GM18951 (cell line): ENCODE results near the gene VPS9D1.
"Not testable (repeated sequence)": the region's sequence is repeated elsewhere in the genome, so short reads cannot be mapped to it uniquely, and the experiment has no call there.

Source experiments
- POLR2A ChIP-seq: IDR thresholded peaks from 4 replicates; pipeline ENCODE4 v1.6.1; 2011; ENCODE audit warnings: mild to moderate bottlenecking; ENCODE audit not compliant: insufficient read length, insufficient read depth; ENCODE audit errors: extremely low read depth
- in situ Hi-C: fragments of 300-500 bp; cut with MboI; formaldehyde crosslinking; loops from one replicate; pipeline ENCODE4 v1.12.0; 2022; ENCODE audit warnings: low sequenced_read_pairs, mixed read lengths, inconsistent platforms; ENCODE audit not compliant: unreplicated experiment

The VPS9D1 gene

GRCh38 chr16:89697616-89698331, 22.9 kb downstream of the VPS9D1 start:
- in situ Hi-C loops = no loop called here
- no peak for TF ChIP-seq POLR2A

DNA sequence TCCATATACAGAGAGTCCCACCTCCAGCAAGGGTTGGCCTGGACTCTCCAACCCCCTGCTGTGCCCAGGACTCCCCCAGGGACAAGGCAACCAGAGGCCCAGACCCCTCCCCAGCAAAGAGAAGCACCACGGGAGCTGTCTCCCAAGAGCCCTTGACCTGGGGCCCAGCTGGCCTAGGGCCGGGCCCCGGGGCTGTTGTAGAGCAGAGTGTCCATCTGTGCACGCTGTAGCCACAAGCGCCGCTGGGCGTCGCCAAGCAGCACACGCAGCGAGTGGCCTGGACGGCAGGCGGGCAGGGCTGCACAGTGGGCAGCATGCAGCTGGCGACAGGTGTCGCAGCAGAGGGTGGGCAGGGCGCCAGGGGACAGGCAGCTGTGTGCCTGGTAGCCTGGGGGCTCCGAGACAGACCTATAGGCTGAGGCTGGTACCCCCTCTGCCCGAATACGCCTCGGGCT, 23.5 kb downstream of the VPS9D1 start:
- TF ChIP-seq POLR2A = no peak
- in situ Hi-C loops = no loop called here

DNA sequence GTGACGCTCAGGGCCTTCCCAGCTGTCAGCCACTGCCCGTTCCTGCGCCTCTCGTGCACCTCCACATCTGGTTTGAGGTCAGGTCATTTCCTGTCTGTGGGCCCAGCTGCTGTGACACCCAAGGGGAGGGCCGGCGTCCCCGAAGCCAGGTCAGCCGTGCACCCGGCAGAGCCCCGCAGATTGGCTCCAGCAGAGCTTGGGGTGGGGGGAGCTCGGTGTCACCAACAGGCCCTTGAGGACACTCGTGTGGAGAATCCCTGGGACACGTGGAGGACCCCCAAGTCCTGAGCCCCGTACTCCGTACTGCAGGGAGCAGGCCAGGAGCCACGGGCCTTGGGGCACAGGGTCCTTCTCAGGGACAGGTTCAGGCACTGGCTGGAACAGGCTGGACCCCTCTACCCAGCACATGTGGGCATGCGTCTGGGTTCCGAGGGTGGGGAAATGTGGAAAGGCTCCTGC, 24.0 kb downstream of the VPS9D1 start:
- in situ Hi-C loops = no loop called here
- no peak for TF ChIP-seq POLR2A

DNA sequence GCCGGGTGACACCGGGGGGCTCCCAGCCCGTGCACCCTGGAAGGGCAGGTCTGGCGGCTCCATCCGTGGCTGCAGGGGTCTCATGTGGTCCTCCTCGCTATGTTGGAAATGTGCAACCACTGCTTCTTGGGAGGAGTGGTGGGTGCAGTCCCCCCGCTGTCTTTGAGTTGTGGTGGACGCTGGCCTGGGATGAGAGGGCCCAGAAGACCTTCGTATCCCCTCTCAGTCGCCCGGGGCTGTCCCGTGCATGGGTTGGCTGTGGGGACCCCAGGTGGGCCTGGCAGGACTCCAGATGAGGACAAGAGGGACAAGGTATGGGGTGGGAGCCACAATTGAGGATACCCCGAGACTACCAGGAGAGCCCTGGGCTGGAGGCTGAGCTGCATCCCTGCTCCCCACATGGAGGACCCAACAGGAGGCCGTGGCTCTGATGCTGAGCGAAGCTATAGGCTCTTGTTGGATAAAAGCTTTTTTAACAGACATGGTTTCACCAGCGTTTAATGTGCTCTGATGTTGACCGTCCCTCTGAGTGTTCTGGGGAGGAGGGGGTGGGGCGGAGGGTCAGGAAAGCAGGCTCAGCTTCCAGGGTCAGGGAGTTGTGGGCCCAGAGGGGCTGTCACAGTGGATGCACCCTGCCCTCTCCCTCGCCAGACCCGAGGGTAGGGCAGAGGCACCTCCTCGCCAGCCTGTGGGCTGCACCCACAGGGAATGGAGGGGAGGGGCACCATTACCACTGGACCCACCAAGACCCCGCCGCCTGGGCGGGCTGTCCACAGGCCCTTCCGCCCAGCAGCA, 24.6 kb downstream of the VPS9D1 start:
- in situ Hi-C loops = no loop called here

DNA sequence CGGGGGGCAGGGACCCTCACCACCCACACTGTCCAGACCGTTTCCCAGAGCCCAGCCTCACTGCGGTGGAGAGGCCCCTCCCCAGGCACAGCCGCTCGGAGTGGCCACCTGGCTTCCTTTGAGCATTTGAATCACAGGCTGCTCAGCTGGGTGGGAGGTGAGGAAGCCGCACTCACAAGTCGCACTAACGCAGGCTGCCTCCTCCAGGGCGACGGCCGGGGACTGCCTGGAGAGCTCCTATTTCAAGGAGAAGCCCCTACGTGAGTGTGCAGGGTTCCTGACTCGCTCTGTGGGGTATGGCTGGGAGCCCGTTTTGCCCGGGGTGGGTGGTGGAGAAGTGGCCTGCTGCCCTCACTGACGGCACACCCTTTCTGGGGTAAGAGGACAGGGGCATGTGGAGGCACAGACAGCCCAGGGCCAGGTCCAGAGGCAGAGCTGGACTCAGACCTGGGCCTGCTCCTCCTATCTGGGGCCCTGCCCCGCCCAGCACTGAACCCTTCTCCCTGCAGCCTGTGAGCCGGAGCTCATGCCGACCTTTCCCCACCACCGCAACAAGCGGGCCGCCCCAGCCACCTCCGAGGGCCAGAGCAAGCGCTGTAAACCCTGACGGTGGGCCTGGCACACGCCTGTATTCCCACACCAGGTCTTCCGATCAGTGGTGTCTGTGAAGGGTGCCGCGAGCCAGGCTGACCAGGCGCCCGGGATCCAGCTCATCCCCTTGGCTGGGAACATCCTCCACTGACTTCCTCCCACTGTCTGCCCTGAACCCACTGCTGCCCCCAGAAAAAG, 25.4 kb downstream of the VPS9D1 start:
- in situ Hi-C loops = no loop called here
- TF ChIP-seq POLR2A = no peak

More for the DNA sequence above, 24.6 kb downstream of the VPS9D1 start:
- no peak for TF ChIP-seq POLR2A

DNA sequence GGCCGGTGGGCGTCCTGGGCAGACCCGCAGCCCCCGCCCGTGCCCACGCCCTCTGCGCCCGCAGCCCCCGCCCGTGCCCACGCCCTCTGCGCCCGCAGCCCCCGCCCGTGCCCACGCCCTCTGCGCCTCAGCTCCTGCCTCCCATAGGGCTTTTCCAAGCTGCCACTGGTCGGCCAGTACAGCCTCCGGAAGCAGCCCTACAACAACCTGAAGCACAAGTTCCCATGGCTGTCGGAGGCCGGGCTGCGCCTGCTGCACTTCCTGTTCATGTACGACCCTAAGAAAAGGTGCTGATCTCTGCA, 26.0 kb downstream of the VPS9D1 start:
- in situ Hi-C loops = not testable (repeated sequence)

- TF ChIP-seq POLR2A = peak; percentile 18
- in situ Hi-C loops = no loop called here
Measured at GRCh38 chr16:89693931-89694783, 26.5 kb downstream of the VPS9D1 start.

DNA sequence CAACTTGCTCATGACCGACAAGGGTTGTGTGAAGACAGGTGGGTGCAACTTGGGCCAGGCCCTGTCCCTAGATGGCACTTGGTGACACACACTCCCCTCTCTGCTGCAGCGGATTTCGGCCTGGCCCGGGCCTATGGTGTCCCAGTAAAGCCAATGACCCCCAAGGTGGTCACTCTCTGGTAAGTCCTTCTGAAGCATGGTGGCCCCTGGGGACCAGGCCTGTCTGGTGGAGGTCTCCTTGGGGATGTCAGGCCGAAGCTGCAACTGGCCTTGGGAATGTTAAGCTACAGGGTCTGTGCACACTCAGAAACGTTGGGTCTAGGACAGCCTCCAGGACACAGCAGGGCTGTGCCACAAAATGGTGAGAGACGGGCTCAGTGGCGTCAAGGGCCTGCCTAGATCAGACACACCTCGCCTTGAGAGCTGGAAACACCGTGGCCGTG, 27.4 kb downstream of the VPS9D1 start:
- in situ Hi-C loops = no loop called here
- TF ChIP-seq POLR2A = no peak

GRCh38 chr16:89691986-89692569, 28.6 kb downstream of the VPS9D1 start:
- no peak for TF ChIP-seq POLR2A
- in situ Hi-C loops = no loop called here

DNA sequence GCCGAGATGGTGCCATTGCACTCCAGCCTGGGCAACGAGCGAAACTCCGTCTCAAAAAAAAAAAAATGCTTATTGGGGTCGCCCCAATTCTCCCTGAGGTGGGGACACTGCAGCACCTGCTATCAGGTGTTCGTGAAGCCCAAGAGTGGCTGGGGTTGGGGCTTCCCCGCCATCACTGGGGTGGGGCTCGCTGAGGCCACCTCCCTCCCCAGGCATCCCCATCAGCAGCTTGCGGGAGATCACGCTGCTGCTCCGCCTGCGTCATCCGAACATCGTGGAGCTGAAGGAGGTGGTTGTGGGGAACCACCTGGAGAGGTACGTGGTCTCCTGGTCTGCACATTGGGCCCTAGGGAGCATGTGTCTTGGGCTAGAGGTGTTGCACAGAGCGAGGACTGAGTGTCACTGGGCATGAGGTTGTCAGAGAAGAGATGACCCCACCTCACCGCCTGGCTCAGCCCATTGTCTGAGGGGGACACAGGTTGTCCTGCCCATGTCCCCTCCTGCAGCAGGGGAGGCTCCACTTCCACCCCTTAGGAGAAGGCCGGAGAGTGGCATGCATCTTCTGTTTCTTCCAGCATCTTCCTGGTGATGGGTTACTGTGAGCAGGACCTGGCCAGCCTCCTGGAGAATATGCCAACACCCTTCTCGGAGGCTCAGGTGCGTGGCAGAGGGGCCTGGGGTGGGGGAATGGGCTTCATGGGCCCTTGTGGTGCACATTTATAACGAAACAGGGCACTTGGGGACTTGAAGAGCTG, 29.3 kb downstream of the VPS9D1 start:
- TF ChIP-seq POLR2A = no peak
- in situ Hi-C loops = no loop called here

GRCh38 chr16:89690392-89690901, 30.3 kb downstream of the VPS9D1 start:
- TF ChIP-seq POLR2A = no peak
- in situ Hi-C loops = no loop called here

DNA sequence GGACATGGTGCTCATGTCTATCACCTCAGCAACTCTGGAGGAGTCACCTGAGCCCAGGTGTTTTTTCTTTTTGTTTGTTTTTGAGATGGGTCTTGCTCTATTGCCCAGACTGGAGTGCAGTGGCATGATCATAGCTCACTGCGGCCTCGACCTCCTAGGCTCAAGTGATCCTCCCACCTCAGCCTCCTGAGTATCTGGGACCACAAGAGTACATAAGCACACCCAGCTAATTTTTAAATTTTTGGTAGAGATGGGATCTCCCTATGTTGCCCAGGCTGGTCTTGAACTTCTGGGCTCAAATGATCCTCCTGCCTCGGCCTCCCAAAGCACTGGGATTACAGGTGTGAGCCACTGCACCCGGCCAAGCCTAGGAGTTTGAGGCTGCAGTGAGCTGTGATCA, 31.1 kb downstream of the VPS9D1 start:
- in situ Hi-C loops = not testable (repeated sequence)
